Left colon (tissue), 2 donors: Measurements from ENCODE around the gene NOTCH3. TPM values are rescaled to one million over a fixed set of nuclear protein-coding genes. Genes with fewer than 3 reads are reported as not detected.

Experiments used
- ATAC-seq: fragments of 200-7000 bp; cut with Tn5 transposase; one replicate; pipeline ENCODE4 v1.9.1; 2020; ENCODE audit warnings: mild to moderate bottlenecking, moderate library complexity
- DNase-seq, 2 donors: peaks; one replicate each; pipeline ENCODE4 v3.0.0-alpha.2; 2020
- intact Hi-C, 2 donors: fragments of 100-400 bp; cut with DNase I in 1 of 2; cut with micrococcal nuclease in 1 of 2; formaldehyde crosslinking; loops; one replicate each; pipeline versions ENCODE4 v1.11.2 to v1.14.0; 2022; cut with DNase I, micrococcal nuclease
- total RNA-seq, 2 donors: library from RNA; stranded (reverse); fragmentation: NEBNext Ultra II Directional; extraction: Animal tissue kit (Norgen Biotek cat#: 25700); gene quantifications; one replicate each; pipeline ENCODE4 v1.2.1, GENCODE V29; 2021
- donor health status: DM: no; HTN: no; CAD: no.
- donor health status: DM: yes; HTN: yes; CAD: no.

Gene NOTCH3
- total RNA-seq, 2 donors from 2014 or later: 6.1 to 12.2 TPM

GRCh38 chr19:15178629-15179308 is 22.0 kb downstream of the NOTCH3 start:
- intact Hi-C loops: loop anchor here in 1 of 2 donors (5.0 kb wide), 2 partner anchors 79 to 379 kb away; no protein-coding TSS in a partner anchor
- no peak for DNase-seq
- no peak for ATAC-seq

- intact Hi-C loops: loop anchor here in 1 of 2 donors (5.0 kb wide), 2 partner anchors 80 to 380 kb away; no protein-coding TSS in a partner anchor
- ATAC-seq: peak; percentile 64
Measured at GRCh38 chr19:15177269-15178116, 23.3 kb downstream of the NOTCH3 start.

GRCh38 chr19:15175609-15176008 is 25.2 kb downstream of the NOTCH3 start:
- intact Hi-C loops: loop anchor here in 1 of 2 donors (5.0 kb wide), 2 partner anchors 82 to 382 kb away; no protein-coding TSS in a partner anchor
- no peak for DNase-seq
- no peak for ATAC-seq

More at GRCh38 chr19:15177269-15178116, 23.3 kb downstream of the NOTCH3 start:
- DNase-seq: peak; percentile 49 to 87

- ATAC-seq (no peak), DNase-seq (no peak)
- intact Hi-C loops: no loop called here
Measured at GRCh38 chr19:15173746-15174404, 26.9 kb downstream of the NOTCH3 start.

GRCh38 chr19:15170345-15170744 is 30.4 kb downstream of the NOTCH3 start:
- intact Hi-C loops: no loop called here
- no peak for ATAC-seq
- DNase-seq: no peak

- intact Hi-C loops: no loop called here
- ATAC-seq (no peak), DNase-seq (no peak)
Measured at GRCh38 chr19:15169541-15170285, 31.1 kb downstream of the NOTCH3 start.

- DNase-seq (no peak), ATAC-seq (no peak)
- intact Hi-C loops: no loop called here
Measured at GRCh38 chr19:15166700-15167099, 34.1 kb downstream of the NOTCH3 start.

GRCh38 chr19:15161028-15161984 is 39.5 kb downstream of the NOTCH3 start:
- ATAC-seq (peak; percentile 36), DNase-seq (peak in 1 of 2 donors; percentile 28)

GRCh38 chr19:15159251-15159650 is 41.5 kb downstream of the NOTCH3 start:
- intact Hi-C loops: loop anchor here in 1 of 2 donors (10.0 kb wide), 1 partner anchor 64 kb away; no protein-coding TSS in a partner anchor
- ATAC-seq (no peak), DNase-seq (no peak)

More at GRCh38 chr19:15161028-15161984, 39.5 kb downstream of the NOTCH3 start:
- intact Hi-C loops: no loop called here

GRCh38 chr19:15156391-15156790 is 44.4 kb downstream of the NOTCH3 start:
- no peak for ATAC-seq
- intact Hi-C loops: loop anchor here in 1 of 2 donors (10.0 kb wide), 1 partner anchor 62 kb away; no protein-coding TSS in a partner anchor

GRCh38 chr19:15155296-15155695 is 45.5 kb downstream of the NOTCH3 start:
- DNase-seq: no peak
- intact Hi-C loops: loop anchor here in 1 of 2 donors (10.0 kb wide), 1 partner anchor 60 kb away; no protein-coding TSS in a partner anchor

More at GRCh38 chr19:15156391-15156790, 44.4 kb downstream of the NOTCH3 start:
- DNase-seq: no peak

GRCh38 chr19:15154002-15154612 is 46.7 kb downstream of the NOTCH3 start:
- DNase-seq: peak in 1 of 2 donors; percentile 21
- intact Hi-C loops: loop anchor here in 1 of 2 donors (10.0 kb wide), 1 partner anchor 59 kb away; no protein-coding TSS in a partner anchor
- ATAC-seq: peak; percentile 53

More at GRCh38 chr19:15155296-15155695, 45.5 kb downstream of the NOTCH3 start:
- no peak for ATAC-seq

- DNase-seq: no peak
- ATAC-seq: no peak
- intact Hi-C loops: loop anchor here (2.0 to 10.0 kb wide), 2 partner anchors 55 to 57 kb away; no protein-coding TSS in a partner anchor
Measured at GRCh38 chr19:15149737-15150136, 51.1 kb downstream of the NOTCH3 start.

GRCh38 chr19:15147090-15147489 is 53.7 kb downstream of the NOTCH3 start:
- intact Hi-C loops: no loop called here
- DNase-seq (no peak), ATAC-seq (no peak)

GRCh38 chr19:15144046-15144646 is 56.6 kb downstream of the NOTCH3 start:
- intact Hi-C loops: no loop called here
- ATAC-seq: no peak
- DNase-seq: no peak

- intact Hi-C loops: no loop called here
- DNase-seq (no peak), ATAC-seq (no peak)
Measured at GRCh38 chr19:15142313-15142712, 58.5 kb downstream of the NOTCH3 start.
